IPS-18a (cell line): ENCODE results near the gene RHOBTB1.
"Not testable (repeated sequence)": the region's sequence is repeated elsewhere in the genome, so short reads cannot be mapped to it uniquely, and the experiment has no call there.

Experiments used
- H3K27ac ChIP-seq: one replicate; pipeline ENCODE4 v1.5.1; 2013; ENCODE audit warnings: low read length
- H3K27me3 ChIP-seq: one replicate; pipeline ENCODE4 v1.6.1; 2013; ENCODE audit warnings: mild to moderate bottlenecking, low read length; ENCODE audit not compliant: control insufficient read depth, insufficient read depth
- H3K36me3 ChIP-seq: one replicate; pipeline ENCODE4 v1.6.1; 2013; ENCODE audit warnings: low read depth, low read length; ENCODE audit not compliant: control insufficient read depth
- H3K4me1 ChIP-seq: one replicate; pipeline ENCODE4 v1.6.1; 2013; ENCODE audit warnings: low read depth, low read length; ENCODE audit not compliant: control insufficient read depth
- H3K4me3 ChIP-seq: one replicate; pipeline ENCODE4 v1.5.1; 2013; ENCODE audit warnings: low read length
- H3K9ac ChIP-seq: one replicate; pipeline ENCODE4 v1.6.1; 2013; ENCODE audit warnings: mild to moderate bottlenecking, low read length, moderate library complexity
- H3K9me3 ChIP-seq: one replicate; pipeline ENCODE4 v1.6.1; 2013; ENCODE audit warnings: low read depth, low read length; ENCODE audit not compliant: control insufficient read depth

The RHOBTB1 gene

DNA sequence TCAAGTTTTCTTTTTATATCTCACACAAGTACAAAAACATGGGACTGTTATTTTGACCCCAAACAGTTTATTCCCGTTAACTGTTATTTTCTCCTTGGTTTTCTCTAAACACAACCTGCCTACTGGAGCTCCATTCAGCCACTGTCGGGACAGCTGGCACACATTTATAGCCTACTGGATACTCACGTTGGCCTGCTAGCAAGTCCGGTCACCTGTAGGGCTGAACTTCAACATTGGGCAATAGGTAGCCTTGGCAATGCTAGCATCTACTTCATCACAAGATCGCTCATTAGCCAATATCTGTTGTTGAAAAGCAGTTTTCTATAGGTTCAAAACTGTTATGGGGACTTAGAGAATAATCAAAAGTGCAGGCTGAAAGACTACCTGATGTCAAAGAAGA is 32.3 kb downstream of the RHOBTB1 start:
- Histone ChIP-seq H3K9me3 (no peaks in the 10 kb centered on the region), H3K27ac (no peak overlapping the region), H3K4me1 (no peaks in the 10 kb centered on the region), H3K36me3 (no peaks in the 10 kb centered on the region), H3K27me3 (no peaks in the 10 kb centered on the region), H3K9ac (no peak overlapping the region), H3K4me3 (no peak overlapping the region)

DNA sequence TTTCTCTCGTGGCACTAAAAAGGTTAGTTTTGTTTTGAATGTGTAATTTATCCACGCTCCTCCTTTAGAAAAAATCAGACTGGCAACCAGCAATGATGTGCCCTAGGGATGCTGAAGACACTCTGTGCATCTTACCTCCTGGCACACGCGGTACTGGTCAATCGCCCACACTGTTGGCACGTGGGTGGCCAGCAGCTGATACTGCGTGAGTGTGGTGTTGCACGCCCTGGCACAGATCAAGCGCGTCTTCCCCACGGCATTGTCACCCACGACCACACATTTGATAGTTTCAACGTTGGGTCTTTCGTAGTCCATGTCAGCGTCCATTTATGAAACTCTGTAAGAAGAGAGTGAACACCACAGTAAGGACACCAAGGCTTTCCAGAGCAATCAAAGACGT is 32.8 kb downstream of the RHOBTB1 start:
- Histone ChIP-seq H3K4me1 (no peaks in the 10 kb centered on the region), H3K9ac (no peak overlapping the region), H3K4me3 (no peak overlapping the region), H3K9me3 (no peaks in the 10 kb centered on the region), H3K27me3 (no peaks in the 10 kb centered on the region), H3K27ac (no peak overlapping the region), H3K36me3 (no peaks in the 10 kb centered on the region)

DNA sequence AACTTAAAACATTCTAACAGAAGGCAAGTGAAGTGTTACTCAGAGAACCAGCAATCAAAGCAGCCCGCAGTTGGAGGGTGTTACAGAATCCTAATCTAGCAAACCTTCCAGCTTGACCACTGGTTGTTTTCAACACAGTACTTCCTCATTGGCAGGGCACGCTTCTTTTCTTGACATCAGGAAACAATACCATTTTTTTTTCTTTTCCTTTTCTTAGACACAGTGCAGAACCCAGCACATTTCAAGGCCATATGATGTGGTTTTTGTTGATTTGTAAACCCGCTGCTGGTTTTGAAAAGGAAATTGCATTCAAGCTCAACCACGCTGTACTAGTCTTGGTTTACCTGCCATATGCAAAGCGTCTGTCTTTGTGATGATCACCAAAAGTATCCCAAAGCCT is 33.4 kb downstream of the RHOBTB1 start:
- H3K9ac ChIP-seq, result no peak overlapping the region
- H3K27ac ChIP-seq, result no peak overlapping the region

DNA sequence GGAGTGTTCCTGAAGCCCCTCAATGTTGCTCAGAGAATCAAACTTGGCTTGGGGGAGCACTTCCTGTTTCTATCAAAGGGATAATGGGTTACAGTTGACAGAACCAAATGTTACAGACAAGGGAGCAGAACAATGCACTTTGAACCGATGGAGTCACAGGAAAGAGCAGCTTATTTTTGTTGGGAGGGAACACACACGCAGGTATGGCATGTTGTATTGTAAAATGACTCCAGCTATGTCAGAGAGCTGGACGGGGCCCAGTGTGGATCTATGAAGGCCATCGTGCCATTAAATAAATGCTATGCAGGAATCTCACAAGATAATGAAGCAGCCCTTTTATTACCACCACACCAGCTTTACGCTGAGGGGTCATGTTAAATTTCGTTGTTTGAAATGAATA is 35.1 kb downstream of the RHOBTB1 start:
- H3K9me3 ChIP-seq, result no peaks in the 10 kb centered on the region
- H3K27me3 ChIP-seq, result no peaks in the 10 kb centered on the region
- H3K4me1 ChIP-seq, result no peaks in the 10 kb centered on the region
- H3K27ac ChIP-seq, result no peak overlapping the region
- H3K4me3 ChIP-seq, result no peak overlapping the region
- H3K36me3 ChIP-seq, result no peaks in the 10 kb centered on the region
- H3K9ac ChIP-seq, result no peak overlapping the region

More for the DNA sequence above, 33.4 kb downstream of the RHOBTB1 start:
- Histone ChIP-seq H3K9me3 (no peaks in the 10 kb centered on the region), H3K27me3 (no peaks in the 10 kb centered on the region), H3K4me3 (no peak overlapping the region), H3K4me1 (no peaks in the 10 kb centered on the region), H3K36me3 (no peaks in the 10 kb centered on the region)

DNA sequence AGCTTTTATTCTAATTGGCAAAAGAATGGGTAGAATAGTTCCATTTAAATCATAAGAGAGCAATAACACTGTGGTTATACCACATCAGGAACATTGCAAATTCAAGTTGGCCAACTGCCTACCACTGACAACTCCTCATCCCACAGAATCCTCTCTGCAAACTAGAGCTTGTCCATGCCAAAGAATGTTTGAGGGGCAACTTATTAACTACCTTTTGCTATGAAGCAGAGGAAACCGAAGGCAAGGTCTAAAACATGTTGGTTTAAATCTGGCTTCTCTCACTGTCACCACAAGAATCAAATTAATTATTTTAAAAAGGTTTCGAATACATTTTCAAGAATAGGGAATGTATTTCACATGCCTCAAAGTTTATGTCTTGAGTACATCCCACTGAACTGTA is 36.0 kb downstream of the RHOBTB1 start:
- Histone ChIP-seq H3K27ac (no peak overlapping the region), H3K4me1 (no peaks in the 10 kb centered on the region), H3K4me3 (no peak overlapping the region), H3K9ac (no peak overlapping the region), H3K27me3 (no peaks in the 10 kb centered on the region), H3K36me3 (no peaks in the 10 kb centered on the region), H3K9me3 (no peaks in the 10 kb centered on the region)

DNA sequence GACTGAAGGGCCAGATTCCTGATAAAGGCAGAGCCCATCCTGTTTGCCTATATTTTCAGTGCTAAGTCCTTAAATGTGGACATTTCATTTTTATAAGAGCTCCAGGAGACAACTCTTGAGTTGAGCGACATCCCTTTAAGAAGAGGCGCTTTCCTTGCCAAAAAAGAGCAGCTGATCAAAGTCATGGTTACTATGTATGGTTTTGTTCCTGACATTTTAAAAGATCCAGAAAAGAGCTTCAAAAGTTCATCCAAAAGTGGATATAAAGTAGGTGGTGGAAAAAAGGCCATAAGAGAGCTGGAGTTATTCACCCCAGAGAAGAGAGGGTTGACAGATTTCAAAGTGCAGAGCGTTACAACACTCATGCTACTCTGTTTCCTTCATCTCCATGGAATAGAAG is 36.7 kb downstream of the RHOBTB1 start:
- no peaks in the 10 kb centered on the region for H3K9me3 ChIP-seq
- H3K4me1 ChIP-seq, result no peaks in the 10 kb centered on the region
- no peak overlapping the region for H3K9ac ChIP-seq
- H3K36me3 ChIP-seq, result no peaks in the 10 kb centered on the region
- no peak overlapping the region for H3K27ac ChIP-seq
- H3K4me3 ChIP-seq, result no peak overlapping the region
- H3K27me3 ChIP-seq, result no peaks in the 10 kb centered on the region

DNA sequence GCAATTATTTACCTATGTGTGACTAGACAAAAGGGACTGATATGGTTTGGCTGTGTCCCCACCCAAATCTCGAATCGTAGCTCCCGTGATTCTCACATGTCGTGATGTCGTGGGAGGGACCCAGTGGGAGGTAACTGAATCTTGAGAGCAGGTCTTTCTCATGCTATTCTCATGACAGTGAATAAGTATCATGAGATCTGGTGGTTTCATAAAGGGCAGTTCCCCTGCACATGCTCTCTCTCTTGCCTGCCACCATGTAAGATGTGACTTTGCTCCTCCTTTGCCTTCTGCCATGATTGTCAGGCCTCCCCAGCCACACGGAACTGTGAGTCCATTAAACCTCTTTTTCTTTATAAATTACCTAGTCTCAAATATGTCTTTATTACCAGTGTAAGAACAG is 37.2 kb downstream of the RHOBTB1 start:
- H3K36me3 ChIP-seq, H3K27me3 ChIP-seq, H3K9me3 ChIP-seq, H3K4me1 ChIP-seq, H3K9ac ChIP-seq, H3K27ac ChIP-seq, H3K4me3 ChIP-seq: not testable (repeated sequence)

DNA sequence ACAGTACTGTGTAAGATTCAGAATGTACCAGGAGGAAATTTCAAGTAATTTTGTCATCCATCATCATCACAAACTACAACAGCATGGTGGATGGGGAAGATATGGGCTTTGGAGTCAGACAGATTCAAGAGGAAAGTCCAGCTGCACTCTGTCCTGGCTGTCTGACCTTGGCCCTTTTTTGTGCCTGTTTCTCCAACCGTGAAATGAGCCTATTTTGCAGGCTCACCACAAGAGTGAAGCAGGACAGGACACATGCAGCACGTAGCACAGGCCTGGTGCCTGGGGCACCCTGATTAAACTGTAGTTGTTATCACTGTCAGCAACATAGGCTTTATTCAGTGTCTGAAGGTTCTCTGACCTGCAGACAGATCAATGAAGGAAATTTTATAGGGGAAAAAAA is 37.6 kb downstream of the RHOBTB1 start:
- Histone ChIP-seq H3K4me1 (no peaks in the 10 kb centered on the region), H3K27ac (no peak overlapping the region), H3K9ac (no peak overlapping the region), H3K4me3 (no peak overlapping the region), H3K27me3 (no peaks in the 10 kb centered on the region), H3K36me3 (no peaks in the 10 kb centered on the region), H3K9me3 (no peaks in the 10 kb centered on the region)

DNA sequence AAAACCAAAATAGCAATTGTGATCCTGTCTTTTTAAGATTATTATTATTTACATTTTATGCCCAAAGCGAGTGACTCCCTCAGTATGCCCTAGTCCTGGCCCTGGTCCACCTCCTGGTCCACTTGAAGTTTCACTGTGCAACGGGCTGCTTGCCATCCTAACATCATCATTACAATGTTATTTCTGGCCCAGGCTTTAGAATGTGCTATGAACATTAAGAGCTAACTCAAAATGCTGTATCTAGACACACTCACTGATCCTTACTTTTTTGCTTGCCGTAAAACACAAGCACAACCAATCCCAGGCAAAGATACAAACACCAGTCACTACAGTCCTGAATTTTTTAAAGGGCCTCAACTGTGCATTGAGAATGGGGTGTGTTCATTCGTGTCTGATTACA is 38.4 kb downstream of the RHOBTB1 start:
- Histone ChIP-seq H3K9ac (no peak overlapping the region), H3K4me1 (no peaks in the 10 kb centered on the region), H3K27me3 (no peaks in the 10 kb centered on the region), H3K9me3 (no peaks in the 10 kb centered on the region), H3K4me3 (no peak overlapping the region), H3K36me3 (no peaks in the 10 kb centered on the region), H3K27ac (no peak overlapping the region)

DNA sequence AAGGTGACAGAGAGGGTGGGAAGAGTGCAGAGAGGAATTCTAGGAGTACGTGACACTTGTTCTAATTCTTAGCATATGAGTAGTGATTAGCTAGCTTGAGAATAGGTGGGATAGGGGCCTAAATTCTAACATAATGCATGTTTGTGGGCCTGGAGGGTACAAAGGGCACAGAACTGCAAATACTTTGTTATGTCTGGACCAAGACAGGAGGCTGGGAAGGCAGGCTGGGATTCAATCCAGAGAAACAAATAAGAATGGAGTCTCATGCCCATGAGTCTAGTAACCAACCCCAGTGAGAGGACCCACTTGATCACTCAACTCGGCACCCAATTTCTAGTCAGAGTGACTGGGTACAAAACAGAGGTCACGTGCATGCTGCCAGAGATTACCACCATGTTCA is 40.9 kb downstream of the RHOBTB1 start:
- Histone ChIP-seq H3K4me3 (no peak overlapping the region), H3K9me3 (no peaks in the 10 kb centered on the region), H3K36me3 (no peaks in the 10 kb centered on the region), H3K9ac (no peak overlapping the region), H3K27ac (no peak overlapping the region), H3K27me3 (no peaks in the 10 kb centered on the region), H3K4me1 (no peaks in the 10 kb centered on the region)

DNA sequence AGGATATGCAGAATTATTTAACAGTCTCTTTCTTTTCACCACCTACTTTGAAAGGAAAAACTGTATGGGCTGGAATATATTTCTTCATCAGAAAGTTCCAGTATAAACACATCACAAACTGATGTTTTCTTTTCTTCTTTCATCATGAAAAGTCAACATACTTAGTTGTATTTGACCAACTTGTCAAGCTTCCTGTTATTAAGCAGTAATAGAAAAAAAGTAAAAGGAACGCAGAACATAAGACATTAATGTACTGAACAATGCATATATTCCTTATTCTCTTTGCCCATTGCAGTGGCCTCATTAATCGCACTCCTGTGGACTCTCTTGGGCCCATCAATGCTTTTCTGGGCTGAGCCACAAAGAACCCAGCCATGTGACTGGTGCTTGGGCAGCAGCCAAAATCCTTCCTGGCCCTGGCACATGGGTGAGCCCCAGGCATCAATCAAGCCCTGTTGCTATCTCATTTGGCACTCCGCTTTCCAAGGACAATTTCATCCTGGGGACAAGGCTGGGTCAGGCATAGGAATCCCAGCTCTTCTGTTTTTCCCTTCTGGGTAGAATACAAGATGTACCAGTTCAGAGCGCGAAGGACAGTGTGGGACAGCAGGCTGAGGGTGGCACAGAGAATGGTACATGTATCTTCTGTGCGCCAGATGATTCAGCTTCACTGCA is 42.3 kb downstream of the RHOBTB1 start:
- Histone ChIP-seq H3K27me3 (no peaks in the 10 kb centered on the region), H3K4me1 (no peaks in the 10 kb centered on the region), H3K4me3 (no peak overlapping the region)

DNA sequence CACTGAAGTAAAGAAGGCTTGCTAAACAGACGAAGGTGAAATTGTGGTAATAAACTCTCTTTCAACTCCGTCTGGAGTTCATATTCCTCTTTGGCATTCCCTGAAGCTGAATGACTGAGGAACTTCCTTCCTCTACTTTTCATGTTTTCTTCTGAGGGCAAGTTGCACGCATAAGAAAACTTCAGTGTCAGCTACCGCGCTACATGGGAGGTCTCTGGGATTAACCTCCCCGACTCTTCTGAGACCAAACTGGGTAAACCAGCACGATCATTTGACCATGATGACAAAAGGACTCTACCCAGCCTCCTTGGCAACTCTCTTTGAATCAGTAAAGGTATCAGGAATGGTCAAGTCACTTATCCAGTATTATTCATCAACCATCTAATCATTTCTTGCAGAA is 44.7 kb downstream of the RHOBTB1 start:
- Histone ChIP-seq H3K27ac (no peak overlapping the region), H3K36me3 (no peaks in the 10 kb centered on the region), H3K9ac (no peak overlapping the region), H3K9me3 (no peaks in the 10 kb centered on the region), H3K4me1 (no peaks in the 10 kb centered on the region), H3K4me3 (no peak overlapping the region), H3K27me3 (no peaks in the 10 kb centered on the region)

More for the DNA sequence above, 42.3 kb downstream of the RHOBTB1 start:
- H3K36me3 ChIP-seq, result no peaks in the 10 kb centered on the region
- H3K27ac ChIP-seq, result no peak overlapping the region
- no peak overlapping the region for H3K9ac ChIP-seq
- no peaks in the 10 kb centered on the region for H3K9me3 ChIP-seq
